ENCODE results near the gene HYAL4. TPM values are rescaled to one million over a fixed set of nuclear protein-coding genes. Genes with fewer than 3 reads are reported as not detected.
"Not testable (repeated sequence)": the region's sequence is repeated elsewhere in the genome, so short reads cannot be mapped to it uniquely, and the experiment has no call there.

The HYAL4 gene
- total RNA-seq, 1 donor from 2014 or later, result not detected

- no peak overlapping the region for H3K27ac Mint-ChIP-seq
- H3K4me1 Mint-ChIP-seq (ENCODE audit: low read depth), result peaks cover 9% of the 10 kb centered on the region
- H3K36me3 Mint-ChIP-seq (ENCODE audit: insufficient read depth), result no peaks in the 10 kb centered on the region
- TF ChIP-seq, protein P1, sequence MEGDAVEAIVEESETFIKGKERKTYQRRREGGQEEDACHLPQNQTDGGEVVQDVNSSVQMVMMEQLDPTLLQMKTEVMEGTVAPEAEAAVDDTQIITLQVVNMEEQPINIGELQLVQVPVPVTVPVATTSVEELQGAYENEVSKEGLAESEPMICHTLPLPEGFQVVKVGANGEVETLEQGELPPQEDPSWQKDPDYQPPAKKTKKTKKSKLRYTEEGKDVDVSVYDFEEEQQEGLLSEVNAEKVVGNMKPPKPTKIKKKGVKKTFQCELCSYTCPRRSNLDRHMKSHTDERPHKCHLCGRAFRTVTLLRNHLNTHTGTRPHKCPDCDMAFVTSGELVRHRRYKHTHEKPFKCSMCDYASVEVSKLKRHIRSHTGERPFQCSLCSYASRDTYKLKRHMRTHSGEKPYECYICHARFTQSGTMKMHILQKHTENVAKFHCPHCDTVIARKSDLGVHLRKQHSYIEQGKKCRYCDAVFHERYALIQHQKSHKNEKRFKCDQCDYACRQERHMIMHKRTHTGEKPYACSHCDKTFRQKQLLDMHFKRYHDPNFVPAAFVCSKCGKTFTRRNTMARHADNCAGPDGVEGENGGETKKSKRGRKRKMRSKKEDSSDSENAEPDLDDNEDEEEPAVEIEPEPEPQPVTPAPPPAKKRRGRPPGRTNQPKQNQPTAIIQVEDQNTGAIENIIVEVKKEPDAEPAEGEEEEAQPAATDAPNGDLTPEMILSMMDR (IDR thresholded peaks at IDR 0.05; ENCODE audit: unreplicated experiment), result no peak
- H3K9me3 Mint-ChIP-seq (ENCODE audit: low read depth), result no peaks in the 10 kb centered on the region
- DNase-seq (ENCODE audit: low spot score, unreplicated experiment), result no peak
- no peaks in the 10 kb centered on the region for H3K27me3 Mint-ChIP-seq
- H3K4me3 Mint-ChIP-seq (ENCODE audit: low read depth), result no peak overlapping the region
Measured at GRCh38 chr7:123824754-123825067, 20.3 kb upstream of the HYAL4 start.

DNA sequence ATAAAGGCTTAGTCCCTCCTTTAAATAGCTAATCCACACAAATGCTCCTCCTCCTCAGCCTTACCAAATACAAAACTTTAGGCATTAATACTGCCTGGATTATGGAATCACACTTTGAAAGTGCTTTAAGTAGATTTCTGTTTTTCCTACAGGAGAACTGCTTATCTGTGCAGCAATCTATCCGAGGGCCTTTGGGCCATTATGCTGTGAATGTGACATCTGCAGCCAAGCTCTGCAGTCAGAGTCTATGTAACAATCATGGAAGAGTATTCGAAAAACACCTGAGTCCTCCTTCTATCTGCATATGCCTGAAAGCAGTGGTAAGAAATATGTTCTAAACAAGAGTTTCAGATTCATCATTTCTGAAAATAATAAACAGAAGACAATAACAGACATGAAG lies 16.2 kb upstream of the HYAL4 start:
- TF ChIP-seq, protein P1 (IDR thresholded peaks at IDR 0.05; ENCODE audit: unreplicated experiment), result no peak
- no peaks in the 10 kb centered on the region for H3K27me3 Mint-ChIP-seq
- H3K36me3 Mint-ChIP-seq (ENCODE audit: insufficient read depth), result no peaks in the 10 kb centered on the region
- peaks cover 1% of the 10 kb centered on the region for H3K9me3 Mint-ChIP-seq (ENCODE audit: low read depth)
- peaks cover 9% of the 10 kb centered on the region for H3K4me1 Mint-ChIP-seq (ENCODE audit: low read depth)
- H3K27ac Mint-ChIP-seq, result no peak overlapping the region
- H3K4me3 Mint-ChIP-seq (ENCODE audit: low read depth), result no peak overlapping the region
- DNase-seq (ENCODE audit: low spot score, unreplicated experiment), result no peak

- H3K27me3 Mint-ChIP-seq, result no peaks in the 10 kb centered on the region
- H3K36me3 Mint-ChIP-seq (ENCODE audit: insufficient read depth), result no peaks in the 10 kb centered on the region
- no peak overlapping the region for H3K4me3 Mint-ChIP-seq (ENCODE audit: low read depth)
- peaks cover 22% of the 10 kb centered on the region for H3K9me3 Mint-ChIP-seq (ENCODE audit: low read depth)
- TF ChIP-seq, protein P1 (IDR thresholded peaks at IDR 0.05; ENCODE audit: unreplicated experiment), result no peak
- H3K27ac Mint-ChIP-seq, result no peak overlapping the region
- DNase-seq (ENCODE audit: low spot score, unreplicated experiment), result no peak
- no peaks in the 10 kb centered on the region for H3K4me1 Mint-ChIP-seq (ENCODE audit: low read depth)
Measured at GRCh38 chr7:123836656-123837055, 8.3 kb upstream of the HYAL4 start.

DNA sequence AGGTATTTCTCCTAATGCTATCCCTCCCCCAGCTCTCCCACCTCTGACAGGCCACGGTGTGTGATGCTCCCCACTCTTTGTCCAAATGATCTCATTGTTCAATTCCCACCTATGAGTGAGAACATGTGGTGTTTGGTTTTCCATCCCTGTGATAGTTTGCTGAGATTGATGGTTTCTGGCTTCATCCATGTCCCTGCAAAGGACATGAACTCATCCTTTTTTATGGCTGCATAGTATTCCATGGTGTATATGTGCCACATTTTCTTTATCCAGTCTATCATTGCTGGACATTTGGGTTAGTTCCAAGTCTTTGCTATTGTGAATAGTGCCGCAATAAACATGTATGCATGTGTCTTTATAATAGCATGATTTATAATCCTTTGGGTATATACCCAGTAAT lies 5.9 kb upstream of the HYAL4 start:
- not testable (repeated sequence) for H3K27me3 Mint-ChIP-seq; H3K4me3 Mint-ChIP-seq (ENCODE audit: low read depth); H3K4me1 Mint-ChIP-seq (ENCODE audit: low read depth); DNase-seq (ENCODE audit: low spot score, unreplicated experiment); H3K36me3 Mint-ChIP-seq (ENCODE audit: insufficient read depth); H3K27ac Mint-ChIP-seq
- peaks cover 20% of the 10 kb centered on the region for H3K9me3 Mint-ChIP-seq (ENCODE audit: low read depth)

GRCh38 chr7:123844142-123844541 lies 827 bp upstream of the HYAL4 start:
- H3K27me3 Mint-ChIP-seq; H3K9me3 Mint-ChIP-seq (ENCODE audit: low read depth); DNase-seq (ENCODE audit: low spot score, unreplicated experiment); H3K4me3 Mint-ChIP-seq (ENCODE audit: low read depth); H3K27ac Mint-ChIP-seq; H3K4me1 Mint-ChIP-seq (ENCODE audit: low read depth); H3K36me3 Mint-ChIP-seq (ENCODE audit: insufficient read depth): not testable (repeated sequence)

GRCh38 chr7:123845823-123846216 lies 851 bp downstream of the HYAL4 start:
- Mint-ChIP-seq H3K27ac (no peak overlapping the region), H3K27me3 (no peaks in the 10 kb centered on the region), H3K4me1 (ENCODE audit: low read depth) (no peaks in the 10 kb centered on the region), H3K4me3 (ENCODE audit: low read depth) (no peak overlapping the region), H3K9me3 (ENCODE audit: low read depth) (peaks cover 3% of the 10 kb centered on the region), H3K36me3 (ENCODE audit: insufficient read depth) (no peaks in the 10 kb centered on the region)
- no peak for DNase-seq (ENCODE audit: low spot score, unreplicated experiment)
- TF ChIP-seq, protein P1 (IDR thresholded peaks at IDR 0.05; ENCODE audit: unreplicated experiment), result no peak

All from progenitor cell of endocrine pancreas (in vitro differentiated cells).